ENCODE data around the gene ZNF407.

Gene ZNF407

DNA sequence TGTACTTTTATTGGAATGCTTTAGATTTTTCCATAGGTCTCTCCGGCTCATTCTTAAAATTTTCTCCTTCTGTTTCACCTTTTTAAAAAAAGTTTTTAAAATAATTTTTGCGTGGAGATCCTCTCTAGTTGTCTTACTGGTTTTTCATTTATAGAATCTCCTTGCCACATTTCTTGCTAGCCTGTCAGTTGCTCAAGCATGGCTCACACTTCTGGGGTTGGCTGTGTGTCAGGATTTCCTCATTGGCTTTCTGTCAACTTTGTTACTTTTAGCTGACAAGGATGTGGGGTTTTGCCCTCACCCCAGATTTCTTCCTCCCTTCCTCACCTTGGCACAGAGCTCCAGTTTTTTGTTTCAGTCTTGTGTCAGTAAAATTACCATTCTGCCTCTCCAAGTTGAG lies 124.6 kb downstream of the ZNF407 start:
- Histone ChIP-seq H3K4me3 (ENCODE audit: severe bottlenecking) (no peak overlapping the region), H3K27ac (ENCODE audit: poor library complexity, severe bottlenecking) (no peak overlapping the region), H3K27me3 (ENCODE audit: insufficient read depth, poor library complexity, severe bottlenecking) (no peaks in the 10 kb centered on the region), H3K4me1 (ENCODE audit: insufficient read depth, poor library complexity, severe bottlenecking) (peaks cover 12% of the 10 kb centered on the region), H3K36me3 (ENCODE audit: low read depth) (no peaks in the 10 kb centered on the region), H3K9me3 (ENCODE audit: severe bottlenecking) (no peaks in the 10 kb centered on the region)
- ATAC-seq (ENCODE audit: low read depth), result no peak; the same call in 2 of the 3 replicates
- no peak for DNase-seq (ENCODE audit: low spot score)
- TF ChIP-seq, protein P1, sequence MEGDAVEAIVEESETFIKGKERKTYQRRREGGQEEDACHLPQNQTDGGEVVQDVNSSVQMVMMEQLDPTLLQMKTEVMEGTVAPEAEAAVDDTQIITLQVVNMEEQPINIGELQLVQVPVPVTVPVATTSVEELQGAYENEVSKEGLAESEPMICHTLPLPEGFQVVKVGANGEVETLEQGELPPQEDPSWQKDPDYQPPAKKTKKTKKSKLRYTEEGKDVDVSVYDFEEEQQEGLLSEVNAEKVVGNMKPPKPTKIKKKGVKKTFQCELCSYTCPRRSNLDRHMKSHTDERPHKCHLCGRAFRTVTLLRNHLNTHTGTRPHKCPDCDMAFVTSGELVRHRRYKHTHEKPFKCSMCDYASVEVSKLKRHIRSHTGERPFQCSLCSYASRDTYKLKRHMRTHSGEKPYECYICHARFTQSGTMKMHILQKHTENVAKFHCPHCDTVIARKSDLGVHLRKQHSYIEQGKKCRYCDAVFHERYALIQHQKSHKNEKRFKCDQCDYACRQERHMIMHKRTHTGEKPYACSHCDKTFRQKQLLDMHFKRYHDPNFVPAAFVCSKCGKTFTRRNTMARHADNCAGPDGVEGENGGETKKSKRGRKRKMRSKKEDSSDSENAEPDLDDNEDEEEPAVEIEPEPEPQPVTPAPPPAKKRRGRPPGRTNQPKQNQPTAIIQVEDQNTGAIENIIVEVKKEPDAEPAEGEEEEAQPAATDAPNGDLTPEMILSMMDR (IDR thresholded peaks at IDR 0.05; ENCODE audit: poor library complexity, severe bottlenecking), result no peak

DNA sequence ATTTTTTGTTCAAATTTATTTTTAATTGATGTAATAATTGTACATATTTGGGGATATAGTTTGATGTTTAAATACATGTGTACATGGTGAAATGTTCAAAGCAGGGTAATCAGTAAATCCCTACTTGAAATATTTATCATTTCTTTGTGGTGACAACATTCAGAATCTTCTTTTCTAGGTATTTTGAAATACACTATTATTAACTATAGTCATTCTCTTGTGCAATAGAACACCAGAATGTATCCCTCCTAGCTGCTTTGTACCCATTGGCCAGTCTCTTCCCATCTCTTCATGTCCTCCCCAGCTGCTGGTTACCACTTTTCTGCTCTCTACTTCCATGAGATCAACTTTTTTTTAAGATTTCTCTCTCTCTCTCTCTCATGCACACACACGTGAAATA lies 126.5 kb downstream of the ZNF407 start:
- H3K27me3 ChIP-seq (ENCODE audit: insufficient read depth, poor library complexity, severe bottlenecking), result no peaks in the 10 kb centered on the region
- DNase-seq (ENCODE audit: low spot score) (no peak), ATAC-seq (ENCODE audit: low read depth) (peak; percentile 74)
- TF ChIP-seq, protein P1 (IDR thresholded peaks at IDR 0.05; ENCODE audit: poor library complexity, severe bottlenecking), result no peak
- no peaks in the 10 kb centered on the region for H3K9me3 ChIP-seq (ENCODE audit: severe bottlenecking)
- H3K4me1 ChIP-seq (ENCODE audit: insufficient read depth, poor library complexity, severe bottlenecking), result peaks cover 12% of the 10 kb centered on the region
- H3K4me3 ChIP-seq (ENCODE audit: severe bottlenecking), result no peak overlapping the region
- no peaks in the 10 kb centered on the region for H3K36me3 ChIP-seq (ENCODE audit: low read depth)
- no peak overlapping the region for H3K27ac ChIP-seq (ENCODE audit: poor library complexity, severe bottlenecking)

DNA sequence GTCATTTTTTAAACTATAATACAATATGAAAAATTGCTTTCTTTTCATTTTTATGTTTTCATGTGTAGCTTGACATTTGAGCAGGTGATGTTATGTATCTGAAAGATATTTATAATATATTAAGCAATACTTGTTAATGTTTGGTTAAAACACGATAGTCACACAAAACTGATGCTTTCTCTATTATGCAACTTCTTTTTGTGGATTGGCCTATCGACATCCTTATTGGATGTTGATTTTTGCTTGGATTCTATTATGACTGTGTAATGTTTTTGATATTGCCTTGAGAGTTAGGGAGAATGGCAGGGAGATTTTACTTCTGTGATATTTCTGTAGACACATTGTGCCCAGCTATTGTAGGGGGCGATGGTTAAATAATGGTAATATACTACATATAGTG lies 128.0 kb downstream of the ZNF407 start:
- H3K4me1 ChIP-seq (ENCODE audit: insufficient read depth, poor library complexity, severe bottlenecking), result peaks cover 15% of the 10 kb centered on the region
- no peak overlapping the region for H3K4me3 ChIP-seq (ENCODE audit: severe bottlenecking)
- H3K9me3 ChIP-seq (ENCODE audit: severe bottlenecking), result no peaks in the 10 kb centered on the region
- no peaks in the 10 kb centered on the region for H3K36me3 ChIP-seq (ENCODE audit: low read depth)
- ATAC-seq (ENCODE audit: low read depth) (no peak), DNase-seq (ENCODE audit: low spot score) (no peak)
- no peak overlapping the region for H3K27ac ChIP-seq (ENCODE audit: poor library complexity, severe bottlenecking)
- TF ChIP-seq, protein P1 (IDR thresholded peaks at IDR 0.05; ENCODE audit: poor library complexity, severe bottlenecking), result no peak
- no peaks in the 10 kb centered on the region for H3K27me3 ChIP-seq (ENCODE audit: insufficient read depth, poor library complexity, severe bottlenecking)

DNA sequence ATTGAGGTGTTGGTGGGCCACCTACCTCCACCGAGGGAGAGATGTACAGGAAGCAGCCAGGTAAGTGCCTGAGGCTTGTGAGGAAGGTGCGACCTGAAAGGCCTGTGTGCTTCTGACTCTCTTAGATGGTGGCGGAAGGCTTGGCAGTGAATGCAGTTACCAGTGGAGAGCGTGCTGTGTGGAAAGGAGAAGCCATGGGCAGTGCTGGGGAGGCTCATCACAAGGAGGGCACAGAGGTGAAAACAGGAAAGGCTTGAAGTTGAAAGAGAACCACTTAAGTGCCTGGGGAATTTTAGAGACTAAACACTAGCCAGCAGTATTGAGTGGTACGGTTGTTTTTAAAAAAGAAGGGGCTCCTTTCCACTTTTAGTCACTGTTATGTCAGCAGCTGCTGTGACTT lies 130.9 kb downstream of the ZNF407 start:
- no peak for ATAC-seq (ENCODE audit: low read depth)
- TF ChIP-seq, protein P1 (IDR thresholded peaks at IDR 0.05; ENCODE audit: poor library complexity, severe bottlenecking), result no peak

DNA sequence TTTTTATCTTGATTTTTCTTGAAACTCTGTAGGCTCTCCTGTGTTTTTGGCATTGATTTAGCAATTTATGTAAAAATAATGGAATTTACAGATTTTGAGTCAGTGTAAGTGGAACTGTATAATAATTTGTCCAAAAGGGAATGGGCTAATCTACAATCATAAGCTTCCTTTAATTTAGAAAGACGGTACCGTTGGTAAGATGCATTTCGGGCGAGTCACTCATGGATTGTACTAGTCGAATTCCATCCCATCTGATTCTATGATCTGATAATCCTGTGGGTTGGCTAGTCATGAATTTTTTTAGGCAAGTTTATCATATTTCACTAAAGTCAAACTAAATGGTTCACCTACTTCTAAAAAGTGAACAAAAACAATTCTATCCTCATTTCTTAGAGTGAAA lies 133.4 kb downstream of the ZNF407 start:
- ATAC-seq (ENCODE audit: low read depth) (peak; percentile 93), DNase-seq (ENCODE audit: low spot score) (no peak)
- H3K4me3 ChIP-seq (ENCODE audit: severe bottlenecking), result no peak overlapping the region
- peak overlapping the region; percentile 53 for H3K27ac ChIP-seq (ENCODE audit: poor library complexity, severe bottlenecking)
- TF ChIP-seq, protein P1 (IDR thresholded peaks at IDR 0.05; ENCODE audit: poor library complexity, severe bottlenecking), result no peak
- no peaks in the 10 kb centered on the region for H3K36me3 ChIP-seq (ENCODE audit: low read depth)
- peaks cover 12% of the 10 kb centered on the region for H3K4me1 ChIP-seq (ENCODE audit: insufficient read depth, poor library complexity, severe bottlenecking)
- no peaks in the 10 kb centered on the region for H3K9me3 ChIP-seq (ENCODE audit: severe bottlenecking)
- H3K27me3 ChIP-seq (ENCODE audit: insufficient read depth, poor library complexity, severe bottlenecking), result no peaks in the 10 kb centered on the region

More for the DNA sequence above, 130.9 kb downstream of the ZNF407 start:
- H3K9me3 ChIP-seq (ENCODE audit: severe bottlenecking), result no peaks in the 10 kb centered on the region
- H3K4me1 ChIP-seq (ENCODE audit: insufficient read depth, poor library complexity, severe bottlenecking), result peaks cover 19% of the 10 kb centered on the region
- no peak for DNase-seq (ENCODE audit: low spot score)
- H3K27ac ChIP-seq (ENCODE audit: poor library complexity, severe bottlenecking), result no peak overlapping the region
- H3K4me3 ChIP-seq (ENCODE audit: severe bottlenecking), result no peak overlapping the region
- no peaks in the 10 kb centered on the region for H3K36me3 ChIP-seq (ENCODE audit: low read depth)
- no peaks in the 10 kb centered on the region for H3K27me3 ChIP-seq (ENCODE audit: insufficient read depth, poor library complexity, severe bottlenecking)

All from RWPE2 (cell line).